Measurements from ENCODE around the gene PRSS27.
"Not testable (repeated sequence)": the region's sequence is repeated elsewhere in the genome, so short reads cannot be mapped to it uniquely, and the experiment has no call there.

PRSS27 gene

GRCh38 chr16:2724088-2724676 lies 4.2 kb upstream of the PRSS27 start:
- DNase-seq (ENCODE audit: low read depth), result no peak

- DNase-seq (ENCODE audit: low read depth), result not testable (repeated sequence)
These were observed 1.7 kb upstream of the PRSS27 start for GRCh38 chr16:2721634-2722173.

GRCh38 chr16:2720719-2721633 lies 952 bp upstream of the PRSS27 start:
- DNase-seq (ENCODE audit: low read depth), result peak; percentile 80

- no peak for DNase-seq (ENCODE audit: low read depth)
These were observed 528 bp downstream of the PRSS27 start for GRCh38 chr16:2719328-2720063.

- no peak for DNase-seq (ENCODE audit: low read depth)
These were observed 2.4 kb downstream of the PRSS27 start for GRCh38 chr16:2717383-2718263.

GRCh38 chr16:2716948-2717347 lies 3.1 kb downstream of the PRSS27 start:
- no peak for DNase-seq (ENCODE audit: low read depth)

GRCh38 chr16:2715966-2716885 lies 3.8 kb downstream of the PRSS27 start:
- DNase-seq (ENCODE audit: low read depth), result no peak

GRCh38 chr16:2715519-2715918 lies 4.5 kb downstream of the PRSS27 start:
- peak; percentile 72 for DNase-seq (ENCODE audit: low read depth)

GRCh38 chr16:2715064-2715463 lies 5.0 kb downstream of the PRSS27 start:
- DNase-seq (ENCODE audit: low read depth), result no peak

- DNase-seq (ENCODE audit: low read depth), result no peak
These were observed 5.8 kb downstream of the PRSS27 start for GRCh38 chr16:2713985-2714774.

- DNase-seq (ENCODE audit: low read depth), result no peak
These were observed 6.5 kb downstream of the PRSS27 start for GRCh38 chr16:2713523-2713922.

- DNase-seq (ENCODE audit: low read depth), result no peak
These were observed 7.5 kb downstream of the PRSS27 start for GRCh38 chr16:2712546-2712945.

- no peak for DNase-seq (ENCODE audit: low read depth)
These were observed 8.0 kb downstream of the PRSS27 start for GRCh38 chr16:2712063-2712441.

GRCh38 chr16:2711370-2712062 lies 8.5 kb downstream of the PRSS27 start:
- no peak for DNase-seq (ENCODE audit: low read depth)

GRCh38 chr16:2710711-2711231 lies 9.3 kb downstream of the PRSS27 start:
- DNase-seq (ENCODE audit: low read depth), result no peak

- DNase-seq (ENCODE audit: low read depth), result no peak
These were observed 9.9 kb downstream of the PRSS27 start for GRCh38 chr16:2710021-2710710.

- DNase-seq (ENCODE audit: low read depth), result no peak
These were observed 10.4 kb downstream of the PRSS27 start for GRCh38 chr16:2709588-2709984.

- no peak for DNase-seq (ENCODE audit: low read depth)
These were observed 11.0 kb downstream of the PRSS27 start for GRCh38 chr16:2708955-2709587.

All from activated T-helper 1 cell treated with Interleukin-2 at 50 U/mL for 16 hours (primary cell).